ENCODE data around the gene ARRB1.

ARRB1 gene

GRCh38 chr11:75219869-75220268 is 131.6 kb downstream of the ARRB1 start:
- no peak for DNase-seq

- no peak for DNase-seq
Observed at GRCh38 chr11:75214843-75215242, 136.6 kb downstream of the ARRB1 start.

- DNase-seq: peak; percentile 83
Observed at GRCh38 chr11:75214411-75214821, 137.0 kb downstream of the ARRB1 start.

All from fibroblast of skin of scalp (primary cell).